ENCODE results near the gene FABP3. TPM values are rescaled to one million over a fixed set of nuclear protein-coding genes. Genes with fewer than 3 reads are reported as not detected.

Gene FABP3
- total and polyA plus RNA-seq, 2 of the 13 experiments (the other 11 are each of a cell fraction or from before 2014, with no cell fraction given): 0.21 to 0.24 TPM

- no peak for TF ChIP-seq MATR3 (CRISPR knock-in tag; IDR thresholded peaks at IDR 0.05)
- no peak for TF ChIP-seq U2AF1 (optimal IDR thresholded peaks at IDR 0.05; ENCODE audit: low read depth, low read length)
Measured at GRCh38 chr1:31417148-31417547, 44.3 kb upstream of the FABP3 start (continued).

DNA sequence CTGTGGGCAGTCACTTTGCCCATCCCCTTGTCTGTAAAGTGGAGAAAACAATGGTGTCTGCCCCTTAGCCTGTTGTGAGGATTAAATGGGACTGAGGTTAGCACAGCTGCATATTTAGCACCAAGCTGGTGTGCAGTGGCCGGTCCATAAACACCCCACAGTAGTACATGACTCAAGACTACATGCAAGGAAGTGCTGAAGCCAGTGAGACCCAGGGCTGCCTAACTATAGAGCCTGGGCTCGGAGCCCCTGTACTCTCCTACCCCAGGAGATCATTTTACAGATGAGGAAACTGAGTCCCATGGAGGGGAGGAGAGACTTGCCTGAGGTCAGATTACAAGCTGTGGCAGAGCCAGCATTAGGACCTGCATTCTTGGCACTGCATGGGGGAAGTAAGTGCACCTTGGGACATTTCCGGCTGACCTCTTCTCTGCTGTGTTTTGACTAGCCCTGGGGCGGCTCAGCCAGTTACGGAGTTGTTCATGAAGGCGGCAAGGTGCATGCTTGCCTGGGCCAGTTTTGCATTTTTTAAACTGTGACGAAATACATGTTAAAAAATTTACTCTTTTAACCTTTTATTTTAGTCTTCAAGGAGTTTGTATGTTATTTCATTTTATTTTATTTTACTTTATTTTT lies 43.3 kb upstream of the FABP3 start:
- FAIRE-seq (peak; percentile 15), DNase-seq (ENCODE audit: low spot score) (no peak), ATAC-seq (no peak)
- peak overlapping the region; percentile 23; the same call in 1 of the 2 replicates for H3K9ac ChIP-seq (ENCODE audit: insufficient read depth, low read depth, low read length)
- H3K4me1 ChIP-seq (ENCODE audit: insufficient read depth, low read length): peaks cover 80% of the 10 kb centered on the region
- 78% methylated on average over 6 of the region's 7 CpGs for WGBS (ENCODE audit: low lambda C conversion rate)
- H3K9me3 ChIP-seq (ENCODE audit: low read length): no peaks in the 10 kb centered on the region
- no peaks in the 10 kb centered on the region; a peak in 1 of 5 replicates for H3K36me3 ChIP-seq (replicated peaks in 1 of 2; ENCODE audit: control insufficient read depth in 1 of 2, insufficient read depth in 2 of 2, low read length in 2 of 2)
- peaks cover 0 to 12% of the 10 kb centered on the region in 2 experiments; a peak in 1 of 5 replicates for H3K27me3 ChIP-seq (ENCODE audit: control insufficient read depth in 1 of 2, insufficient read depth in 2 of 2, low read length in 2 of 2)
- peaks cover 4% of the 10 kb centered on the region; the same call in 1 of the 2 replicates for H4K20me1 ChIP-seq (ENCODE audit: insufficient read depth, low read length)
- H3K27ac ChIP-seq (ENCODE audit: extremely low read length, insufficient read depth, low read length): peak overlapping the region; percentile 70
- peaks cover 25% of the 10 kb centered on the region for H3K79me2 ChIP-seq (ENCODE audit: insufficient read depth, low read length)
- peak overlapping the region in 1 of 3 experiments; percentile 88; a peak in 1 of 6 replicates for H3K4me3 ChIP-seq (replicated peaks in 1 of 3; ENCODE audit: insufficient read depth in 1 of 3, low read depth in 2 of 3, low read length in 3 of 3)
- POLR2A ChIA-PET: no interaction called here
- in situ Hi-C loops (cut with HindIII; ENCODE audit: extremely low pct_ligation_motif_present, low pct_unique_long_range_greater_than_20kb) (no loop called here), intact Hi-C loops (cut with micrococcal nuclease; ENCODE audit: unreplicated experiment) (no loop called here)
- H2AFZ ChIP-seq (ENCODE audit: low read length): no peak overlapping the region
- no TSS peak for BruUV-seq (replicated peaks)
- H3K4me2 ChIP-seq (ENCODE audit: low read depth, low read length): peak overlapping the region; percentile 90; the same call in 1 of the 2 replicates
- CTCF ChIA-PET (ENCODE audit: low intra/inter-chr PET ratio, low total read pairs): no interaction called here
- TF ChIP-seq, protein P1, sequence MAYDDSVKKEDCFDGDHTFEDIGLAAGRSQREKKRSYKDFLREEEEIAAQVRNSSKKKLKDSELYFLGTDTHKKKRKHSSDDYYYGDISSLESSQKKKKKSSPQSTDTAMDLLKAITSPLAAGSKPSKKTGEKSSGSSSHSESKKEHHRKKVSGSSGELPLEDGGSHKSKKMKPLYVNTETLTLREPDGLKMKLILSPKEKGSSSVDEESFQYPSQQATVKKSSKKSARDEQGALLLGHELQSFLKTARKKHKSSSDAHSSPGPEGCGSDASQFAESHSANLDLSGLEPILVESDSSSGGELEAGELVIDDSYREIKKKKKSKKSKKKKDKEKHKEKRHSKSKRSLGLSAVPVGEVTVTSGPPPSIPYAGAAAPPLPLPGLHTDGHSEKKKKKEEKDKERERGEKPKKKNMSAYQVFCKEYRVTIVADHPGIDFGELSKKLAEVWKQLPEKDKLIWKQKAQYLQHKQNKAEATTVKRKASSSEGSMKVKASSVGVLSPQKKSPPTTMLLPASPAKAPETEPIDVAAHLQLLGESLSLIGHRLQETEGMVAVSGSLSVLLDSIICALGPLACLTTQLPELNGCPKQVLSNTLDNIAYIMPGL (CRISPR knock-in tag; IDR thresholded peaks at IDR 0.05; ENCODE audit: borderline replicate concordance in 1 of 2, low read depth in 1 of 2): no peak
- no peak for TF ChIP-seq ZFY (CRISPR knock-in tag; IDR thresholded peaks at IDR 0.05)
- no peak for TF ChIP-seq ZNF563 (CRISPR knock-in tag; IDR thresholded peaks at IDR 0.05)
- TF ChIP-seq SNAPC2 (CRISPR knock-in tag; IDR thresholded peaks at IDR 0.05): no peak
- no peak for TF ChIP-seq ZBTB20 (CRISPR knock-in tag; IDR thresholded peaks at IDR 0.05; ENCODE audit: borderline replicate concordance, low read depth)
- TF ChIP-seq, protein P2, sequence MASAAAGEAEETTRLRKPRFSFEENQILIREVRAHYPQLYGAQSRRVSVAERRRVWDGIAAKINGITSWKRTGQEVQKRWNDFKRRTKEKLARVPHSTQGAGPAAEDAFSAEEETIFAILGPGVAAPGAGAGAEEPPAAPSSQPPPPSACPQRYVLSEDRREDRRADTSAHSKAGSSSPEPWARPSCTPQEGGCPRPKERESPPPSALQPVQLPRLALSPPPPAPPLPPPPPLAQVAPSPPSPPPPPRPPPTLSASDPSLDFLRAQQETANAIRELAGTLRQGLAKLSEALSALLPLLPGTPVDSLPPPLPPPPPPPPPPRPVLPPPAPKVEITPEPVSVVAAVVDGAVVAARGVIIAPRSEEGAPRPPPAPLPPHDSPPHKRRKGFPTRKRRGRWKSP (CRISPR knock-in tag; IDR thresholded peaks at IDR 0.05): no peak
- no peak for TF ChIP-seq DBP (CRISPR knock-in tag; IDR thresholded peaks at IDR 0.05; ENCODE audit: not compliant biosample characterization)
- no peak for TF ChIP-seq FOXP1 (IDR thresholded peaks at IDR 0.05)
- no peak for TF ChIP-seq FOXP1 (CRISPR knock-in tag; IDR thresholded peaks at IDR 0.05)
- no peak for TF ChIP-seq MED8 (CRISPR knock-in tag; IDR thresholded peaks at IDR 0.05; ENCODE audit: insufficient replicate concordance)
- TF ChIP-seq ETS1 (CRISPR knock-in tag; IDR thresholded peaks at IDR 0.05): no peak
- no peak for TF ChIP-seq PHF21A (CRISPR knock-in tag; IDR thresholded peaks at IDR 0.05)
- no peak for TF ChIP-seq ATF1 (CRISPR knock-in tag; IDR thresholded peaks at IDR 0.05)
- TF ChIP-seq ZNF446 (CRISPR knock-in tag; IDR thresholded peaks at IDR 0.05): no peak
- TF ChIP-seq ZNF605 (CRISPR knock-in tag; IDR thresholded peaks at IDR 0.05): no peak
- TF ChIP-seq ZNF282 (IDR thresholded peaks at IDR 0.05; ENCODE audit: partially characterized antibody): no peak
- peak; percentile 47; the same call in 1 of the 2 replicates for TF ChIP-seq ZBTB38 (CRISPR knock-in tag; IDR thresholded peaks at IDR 0.05)
